Aorta (tissue), 5 donors: Measurements from ENCODE around the gene AGAP9. TPM values are rescaled to one million over a fixed set of nuclear protein-coding genes. Genes with fewer than 3 reads are reported as not detected.
"Not testable (repeated sequence)": the region's sequence is repeated elsewhere in the genome, so short reads cannot be mapped to it uniquely, and the experiment has no call there.

Experiments
- ATAC-seq: fragments of 200-7000 bp; cut with Tn5 transposase; one replicate; pipeline ENCODE4 v1.9.1; 2022; ENCODE audit warnings: moderate library complexity; ENCODE audit not compliant: low FRiP score
- DNase-seq, 2 donors: peaks; one replicate each; pipeline ENCODE4 v3.0.0-alpha.2; 2020
- H3K27ac ChIP-seq, 2 donors: one replicate each; pipeline ENCODE4 v1.5.1; 2013; ENCODE audit warnings: low read length in 2 of 2, mild to moderate bottlenecking in 2 of 2, moderate library complexity in 2 of 2, control low read depth in 1 of 2, inconsistent platforms in 1 of 2, low read depth in 1 of 2
- H3K27me3 ChIP-seq, 2 donors: one replicate each; pipeline ENCODE4 v1.6.1; 2013; ENCODE audit warnings: control low read depth in 1 of 2, low read length in 1 of 2, mild to moderate bottlenecking in 1 of 2, moderate library complexity in 1 of 2; ENCODE audit not compliant: insufficient read depth in 2 of 2, control insufficient read depth in 1 of 2
- H3K36me3 ChIP-seq, 2 donors: one replicate each; pipeline ENCODE4 v1.6.1; 2013; ENCODE audit warnings: control low read depth in 1 of 2, low read length in 1 of 2, mild to moderate bottlenecking in 1 of 2; ENCODE audit not compliant: insufficient read depth in 2 of 2, control insufficient read depth in 1 of 2
- H3K4me1 ChIP-seq, 2 donors: one replicate each; pipeline ENCODE4 v1.6.1; 2013; ENCODE audit warnings: low read length in 2 of 2, control low read depth in 1 of 2, mild to moderate bottlenecking in 1 of 2, moderate library complexity in 1 of 2; ENCODE audit not compliant: insufficient read depth in 2 of 2, control insufficient read depth in 1 of 2
- H3K4me3 ChIP-seq, 2 donors: one replicate each; pipeline ENCODE4 v1.5.1; 2013; ENCODE audit warnings: low read length in 2 of 2, control low read depth in 1 of 2, mild to moderate bottlenecking in 1 of 2
- H3K9me3 ChIP-seq: one replicate; pipeline ENCODE4 v1.6.1; 2013; ENCODE audit warnings: mild to moderate bottlenecking, low read length; ENCODE audit not compliant: control insufficient read depth
- WGBS, 2 donors: extraction: QIAGEN DNeasy Blood & Tissue Kit; methylation state at CpG; one replicate each; pipeline ENCODE4 v1.1.7; 2013; 5-methylcytosine and 5-hydroxymethylcytosine counted together
- intact Hi-C, 2 donors: fragments of 100-400 bp; cut with DNase I; formaldehyde crosslinking; loops; one replicate each; pipeline versions ENCODE4 v1.14.2 to v1.15.0; 2022
- polyA plus RNA-seq, 2 donors: library from polyadenylated mRNA; stranded (reverse); fragments of 200-250 nt; gene quantifications; one replicate each; pipeline ENCODE4 v1.2.3, GENCODE V29; 2013
- total RNA-seq, 2 donors: library from RNA; stranded (reverse); fragmentation: NEBNext Ultra II Directional; extraction: Animal tissue kit (Norgen Biotek cat#: 25700); gene quantifications; one replicate each; pipeline ENCODE4 v1.2.1, GENCODE V29; 2021
- donor health status: healthy with polysubstance abuse.
- donor health status: Bipolar disorder and iron deficiency.
- donor health status: DM: no; HTN: no; CAD: no.
- donor health status: DM: no; HTN: no; CAD: no.
- donor health status: DM: yes; HTN: yes; CAD: no.

Gene AGAP9
- total and polyA plus RNA-seq, 4 donors: 2.9 to 21.8 (median 10.3) TPM

DNA sequence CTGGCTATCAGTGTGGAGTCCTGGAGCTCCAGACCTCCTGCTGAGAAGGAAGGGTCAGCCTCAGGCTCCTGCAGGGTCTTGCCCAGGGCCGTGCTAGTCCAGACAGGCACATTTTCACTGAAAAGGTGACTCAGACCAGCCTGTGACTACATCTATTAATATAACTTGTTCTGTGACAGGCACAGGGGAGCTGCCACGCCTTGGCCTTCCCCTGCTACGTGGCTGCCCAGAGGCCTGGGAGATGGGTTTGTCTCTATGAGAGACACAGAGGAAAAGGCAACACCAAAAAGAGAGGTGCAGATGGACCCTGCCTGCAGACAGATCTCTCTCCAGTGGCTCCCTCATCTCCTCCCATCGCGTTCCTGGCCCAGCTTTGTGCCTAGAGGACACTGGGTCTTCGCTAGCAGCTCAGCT, 41.7 kb downstream of the AGAP9 start:
- 80 to 81% methylated on average over 5 of the region's 6 CpGs for WGBS, 2 donors
- H3K9me3 ChIP-seq, H3K27me3 ChIP-seq, H3K36me3 ChIP-seq, H3K4me3 ChIP-seq, H3K27ac ChIP-seq, intact Hi-C loops, DNase-seq, H3K4me1 ChIP-seq: not testable (repeated sequence)
- ATAC-seq: peak; percentile 6

DNA sequence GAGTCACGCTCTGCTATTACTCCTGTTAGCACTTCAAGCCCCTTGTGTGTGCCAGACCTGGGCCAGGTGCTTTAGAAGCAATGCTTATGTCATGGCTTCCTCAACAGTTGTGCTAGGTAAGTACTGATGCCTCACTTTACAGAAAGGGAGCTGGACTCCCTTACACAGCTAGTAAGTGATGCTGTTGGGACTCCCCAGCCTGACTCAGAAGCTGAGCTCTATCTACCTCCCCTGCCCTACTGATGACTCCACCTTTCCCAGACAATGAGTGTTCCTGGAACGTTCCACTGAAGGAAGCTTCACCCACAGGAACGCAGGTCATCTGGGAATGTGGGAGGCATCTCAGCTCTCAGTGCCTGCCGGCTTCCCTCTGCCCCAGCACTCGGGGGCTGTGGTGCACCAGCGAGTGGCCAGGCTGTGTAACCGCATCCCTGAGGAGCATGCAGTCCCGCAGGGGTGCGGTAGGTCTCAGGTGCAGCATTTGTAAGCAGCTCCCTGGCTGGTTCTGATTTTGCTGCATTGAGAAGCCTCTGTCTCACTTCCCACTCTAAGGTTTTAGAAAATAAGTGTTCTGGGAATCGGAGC, 42.2 kb downstream of the AGAP9 start:
- DNase-seq, H3K4me3 ChIP-seq, H3K4me1 ChIP-seq, H3K9me3 ChIP-seq, ATAC-seq, intact Hi-C loops, H3K36me3 ChIP-seq, H3K27ac ChIP-seq, H3K27me3 ChIP-seq: not testable (repeated sequence)
- WGBS, 2 donors: 78 to 84% methylated on average over 4 to 8 of the region's 10 CpGs

DNA sequence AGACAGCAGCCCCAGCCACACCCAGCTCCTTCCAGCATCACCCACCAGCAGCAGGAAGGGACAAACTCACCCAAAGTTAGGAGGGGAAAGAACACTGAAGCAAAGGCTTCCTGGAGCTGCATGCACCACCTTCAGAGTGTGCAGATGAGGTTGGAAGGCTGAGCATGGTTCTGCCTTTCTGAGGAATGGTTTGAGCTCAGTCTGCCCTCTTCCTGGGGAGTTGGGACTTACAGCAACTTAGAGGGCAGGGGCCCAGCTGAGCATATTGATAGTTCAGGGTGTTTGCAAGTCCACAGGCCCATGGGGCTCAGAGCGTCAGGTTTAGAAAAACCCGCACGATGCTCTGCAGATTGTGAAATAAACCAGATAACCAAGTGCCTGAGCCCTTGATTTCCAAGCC, 43.3 kb downstream of the AGAP9 start:
- H3K9me3 ChIP-seq, ATAC-seq, intact Hi-C loops, DNase-seq, H3K36me3 ChIP-seq, H3K27me3 ChIP-seq, H3K27ac ChIP-seq, H3K4me3 ChIP-seq, H3K4me1 ChIP-seq: not testable (repeated sequence)
- 50% methylated on average over 1 of the region's 3 CpGs; no CpG with 5 or more reads in 1 of the 2 donors for WGBS, 2 donors

DNA sequence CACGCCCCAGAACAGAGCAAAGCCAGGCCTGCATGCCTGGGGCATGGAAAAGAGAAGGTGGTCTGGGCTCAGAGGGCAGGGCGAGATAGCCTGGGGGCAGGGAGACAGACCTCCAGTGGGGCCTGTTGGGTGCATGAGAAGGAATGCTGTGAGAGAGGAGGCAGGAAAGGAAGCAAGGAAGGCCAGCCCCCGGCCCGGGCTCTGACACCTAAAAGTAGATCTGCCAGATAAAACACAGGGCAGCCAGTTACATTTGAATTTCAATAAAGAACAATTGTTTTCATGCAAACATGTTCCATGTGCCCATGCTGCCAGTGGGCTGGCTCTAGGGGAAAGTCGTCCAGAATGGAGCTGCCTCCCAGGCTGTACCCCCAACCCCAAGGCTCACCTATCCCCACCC, 45.3 kb downstream of the AGAP9 start:
- intact Hi-C loops, DNase-seq, H3K27me3 ChIP-seq, H3K9me3 ChIP-seq, H3K27ac ChIP-seq, H3K4me3 ChIP-seq, ATAC-seq, H3K4me1 ChIP-seq, H3K36me3 ChIP-seq: not testable (repeated sequence)
- WGBS, 2 donors: 47 to 56% methylated on average over 3 of the region's 5 CpGs

DNA sequence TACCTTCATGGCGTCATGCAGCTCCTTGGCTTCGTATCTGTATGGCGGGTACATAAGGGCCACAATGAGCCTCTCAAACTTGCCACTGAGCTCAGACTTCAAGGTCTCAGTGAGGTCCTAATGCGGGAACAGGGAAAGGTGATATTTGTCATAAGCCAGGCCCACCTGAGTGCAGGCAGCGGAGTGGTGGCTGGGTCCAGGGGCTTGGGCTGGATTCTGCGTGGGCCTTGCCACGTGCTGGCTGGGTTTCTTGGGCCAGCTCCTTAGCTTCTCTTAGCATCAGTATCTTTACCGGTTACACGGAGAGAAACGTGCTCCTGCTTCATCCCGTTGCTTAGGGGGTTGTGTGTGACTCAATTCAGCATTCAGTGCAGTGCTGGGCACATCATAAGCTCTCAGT, 46.4 kb downstream of the AGAP9 start:
- ATAC-seq, H3K36me3 ChIP-seq, H3K4me3 ChIP-seq, H3K4me1 ChIP-seq, H3K9me3 ChIP-seq, H3K27me3 ChIP-seq, intact Hi-C loops, H3K27ac ChIP-seq: not testable (repeated sequence)
- DNase-seq: peak in 1 of 2 donors; percentile 62
- 96% methylated on average over 7 to 10 of the region's 11 CpGs for WGBS, 2 donors

DNA sequence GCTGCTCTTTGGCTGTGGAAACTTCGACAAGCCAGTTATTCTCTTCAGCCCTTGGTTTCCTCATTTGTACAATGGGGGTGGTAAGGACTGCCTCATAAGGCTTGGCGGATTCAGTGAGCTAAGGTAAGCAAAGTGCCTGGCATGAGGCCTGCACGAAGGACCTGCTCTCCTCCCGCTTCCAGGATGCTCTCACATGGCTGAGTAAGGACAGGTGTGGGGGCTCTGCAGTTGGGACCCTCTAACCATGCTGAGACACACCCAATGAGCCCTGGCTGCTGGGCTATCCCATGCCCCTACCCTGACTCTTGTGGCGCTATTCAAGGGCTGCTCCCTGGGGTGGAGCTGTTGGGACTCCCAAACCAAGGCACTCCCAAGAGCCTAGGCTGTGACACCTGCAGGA, 48.3 kb downstream of the AGAP9 start:
- H3K4me3 ChIP-seq, H3K27ac ChIP-seq, H3K4me1 ChIP-seq, H3K36me3 ChIP-seq, H3K27me3 ChIP-seq, H3K9me3 ChIP-seq, intact Hi-C loops: not testable (repeated sequence)
- WGBS, 2 donors: 85 to 90% methylated on average over 4 to 5 of the region's 5 CpGs
- DNase-seq (peak in 1 of 2 donors; percentile 68), ATAC-seq (peak; percentile 21)

DNA sequence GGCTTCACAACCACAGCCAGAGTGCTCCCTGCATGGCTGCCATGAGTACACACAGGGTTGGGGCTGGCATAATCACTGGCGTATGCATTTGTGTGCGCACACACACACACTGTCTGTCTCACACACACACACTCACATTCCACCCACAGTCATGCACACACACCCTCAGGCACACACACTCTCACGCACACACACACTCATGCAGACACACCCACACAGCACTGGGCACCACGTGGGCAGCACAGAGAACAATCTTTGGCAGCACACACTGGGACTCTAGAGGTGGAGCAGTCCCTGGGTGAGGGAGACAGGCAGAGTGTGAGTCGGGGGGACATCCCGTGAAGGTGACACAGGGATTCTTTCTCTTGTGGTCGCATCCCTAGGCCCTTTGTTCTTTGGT, 49.9 kb downstream of the AGAP9 start:
- WGBS, 2 donors: no CpG with 5 or more reads among the region's 7 CpGs
- H3K4me3 ChIP-seq, H3K27ac ChIP-seq, H3K27me3 ChIP-seq, H3K4me1 ChIP-seq, H3K36me3 ChIP-seq, DNase-seq, H3K9me3 ChIP-seq, intact Hi-C loops, ATAC-seq: not testable (repeated sequence)

DNA sequence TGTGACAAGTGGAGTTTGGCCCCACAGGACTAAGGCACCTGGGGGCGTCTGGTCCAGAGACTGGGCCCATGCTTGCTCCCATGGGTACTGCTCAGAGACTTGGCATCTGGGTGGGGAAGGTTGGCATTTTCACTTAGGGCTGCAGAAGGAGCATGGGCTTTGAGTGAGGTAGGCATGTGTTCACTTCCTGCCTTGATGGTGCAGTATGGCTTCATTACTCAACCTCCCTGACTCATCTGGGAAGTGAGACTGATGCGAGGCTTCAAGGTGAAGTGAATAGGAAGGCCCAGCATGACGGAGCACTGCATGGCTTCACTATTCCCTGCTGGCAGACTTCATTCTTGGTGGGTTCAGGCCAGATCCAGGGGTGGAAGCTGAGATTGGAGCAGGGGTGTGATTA, 50.8 kb downstream of the AGAP9 start:
- H3K36me3 ChIP-seq, H3K4me1 ChIP-seq, intact Hi-C loops, H3K27ac ChIP-seq, H3K27me3 ChIP-seq, DNase-seq, ATAC-seq, H3K9me3 ChIP-seq, H3K4me3 ChIP-seq: not testable (repeated sequence)
- WGBS, 2 donors: 78% methylated on average over 1 of the region's 3 CpGs; no CpG with 5 or more reads in 1 of the 2 donors

DNA sequence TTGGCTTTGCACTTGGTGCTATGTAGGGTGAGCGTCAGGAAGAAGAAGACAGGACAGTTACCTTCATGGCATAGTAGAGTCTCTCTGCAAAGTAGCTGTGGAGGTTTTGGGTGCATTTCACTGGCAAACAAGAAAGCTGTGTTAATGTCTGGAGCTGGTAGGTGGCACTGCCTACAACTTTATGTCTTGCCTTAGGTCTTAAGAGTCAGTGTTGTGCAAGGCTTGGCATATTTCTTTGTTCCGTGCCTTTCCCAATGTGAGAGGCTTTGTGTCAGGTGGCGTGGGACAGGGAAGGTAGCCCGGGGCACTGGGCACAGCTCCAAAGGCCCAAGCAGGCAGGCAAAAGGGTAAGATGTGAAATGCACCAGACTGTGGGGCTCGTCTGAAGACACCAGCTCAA, 51.4 kb downstream of the AGAP9 start:
- H3K4me3 ChIP-seq, intact Hi-C loops, ATAC-seq: not testable (repeated sequence)

More for the DNA sequence above, 51.4 kb downstream of the AGAP9 start:
- H3K4me1 ChIP-seq, H3K36me3 ChIP-seq, H3K27me3 ChIP-seq, H3K9me3 ChIP-seq, H3K27ac ChIP-seq, DNase-seq: not testable (repeated sequence)
- WGBS, 2 donors: no CpG with 5 or more reads among the region's 5 CpGs
